Activated CD8-positive, alpha-beta T cell treated with anti-CD3 and anti-CD28 coated beads for 36 hours (primary cell): ENCODE measurements around the gene OSMR. TPM values are rescaled to one million over a fixed set of nuclear protein-coding genes. Genes with fewer than 3 reads are reported as not detected.
A peak's percentile ranks its signal among the peaks of the same experiment; 100 is the strongest.

Experiments
- ATAC-seq: fragments of 200-7000 bp; cut with Tn5 transposase; one replicate; pipeline ENCODE4 v1.10.0; 2021; ENCODE audit warnings: mild to moderate bottlenecking, moderate library complexity
- CTCF ChIA-PET: fragments of 350-600 bp; sonication (Branson Sonifier 250); formaldehyde crosslinking; loops from one replicate; lab custom pipeline; 2021; ENCODE audit warnings: antibody characterized with exemption; lab: Charles Lee
- POLR2A ChIA-PET: fragments of 350-600 bp; sonication (Branson Sonifier 250); formaldehyde crosslinking; loops from one replicate; lab custom pipeline; 2021; ENCODE audit warnings: antibody characterized with exemption; lab: Charles Lee
- DNase-seq: peaks from one replicate; pipeline ENCODE4 v3.0.0-alpha.2; 2020
- H3K27ac Mint-ChIP-seq: one replicate; pipeline ENCODE4 v1.8.0; 2021; ENCODE audit warnings: mild to moderate bottlenecking, mixed read lengths
- H3K27me3 Mint-ChIP-seq: one replicate; pipeline ENCODE4 v1.8.0; 2021; ENCODE audit warnings: mixed read lengths
- H3K36me3 Mint-ChIP-seq: one replicate; pipeline ENCODE4 v1.8.0; 2021; ENCODE audit warnings: low read depth, mixed read lengths
- H3K4me1 Mint-ChIP-seq: one replicate; pipeline ENCODE4 v1.8.0; 2021; ENCODE audit warnings: low read depth, mixed read lengths
- H3K4me3 Mint-ChIP-seq: one replicate; pipeline ENCODE4 v1.8.0; 2021; ENCODE audit warnings: mild to moderate bottlenecking, moderate library complexity, mixed read lengths
- H3K9me3 Mint-ChIP-seq: one replicate; pipeline ENCODE4 v1.8.0; 2021; ENCODE audit warnings: mixed read lengths
- intact Hi-C: fragments of 100-400 bp; cut with micrococcal nuclease; formaldehyde crosslinking; loops from one replicate; pipeline ENCODE4 v1.10.0; 2022
- total RNA-seq, 2 experiments: library from RNA; stranded (reverse); gene quantifications; one replicate each; pipeline ENCODE4 v1.2.3, GENCODE V29; 2021
- TF ChIP-seq, protein P1 (sequence below): fragments of 200-600 bp; IDR thresholded peaks from one replicate; pipeline ENCODE4 v1.8.0; 2022; ENCODE audit warnings: antibody characterized with exemption, mild to moderate bottlenecking

OSMR gene
- total RNA-seq, 2 experiments from 2014 or later = not detected

GRCh38 chr5:38835887-38836286 is 9.9 kb upstream of the OSMR start:
- Mint-ChIP-seq H3K4me3 (no peak overlapping the region), H3K27me3 (peaks cover 12% of the 10 kb centered on the region), H3K4me1 (no peaks in the 10 kb centered on the region), H3K36me3 (no peaks in the 10 kb centered on the region), H3K27ac (no peak overlapping the region), H3K9me3 (no peaks in the 10 kb centered on the region)
- POLR2A ChIA-PET = no interaction called here
- CTCF ChIA-PET = no interaction called here
- TF ChIP-seq, protein P1, sequence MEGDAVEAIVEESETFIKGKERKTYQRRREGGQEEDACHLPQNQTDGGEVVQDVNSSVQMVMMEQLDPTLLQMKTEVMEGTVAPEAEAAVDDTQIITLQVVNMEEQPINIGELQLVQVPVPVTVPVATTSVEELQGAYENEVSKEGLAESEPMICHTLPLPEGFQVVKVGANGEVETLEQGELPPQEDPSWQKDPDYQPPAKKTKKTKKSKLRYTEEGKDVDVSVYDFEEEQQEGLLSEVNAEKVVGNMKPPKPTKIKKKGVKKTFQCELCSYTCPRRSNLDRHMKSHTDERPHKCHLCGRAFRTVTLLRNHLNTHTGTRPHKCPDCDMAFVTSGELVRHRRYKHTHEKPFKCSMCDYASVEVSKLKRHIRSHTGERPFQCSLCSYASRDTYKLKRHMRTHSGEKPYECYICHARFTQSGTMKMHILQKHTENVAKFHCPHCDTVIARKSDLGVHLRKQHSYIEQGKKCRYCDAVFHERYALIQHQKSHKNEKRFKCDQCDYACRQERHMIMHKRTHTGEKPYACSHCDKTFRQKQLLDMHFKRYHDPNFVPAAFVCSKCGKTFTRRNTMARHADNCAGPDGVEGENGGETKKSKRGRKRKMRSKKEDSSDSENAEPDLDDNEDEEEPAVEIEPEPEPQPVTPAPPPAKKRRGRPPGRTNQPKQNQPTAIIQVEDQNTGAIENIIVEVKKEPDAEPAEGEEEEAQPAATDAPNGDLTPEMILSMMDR = no peak
- intact Hi-C loops = no loop called here
- no peak for DNase-seq
- ATAC-seq = no peak

- Mint-ChIP-seq H3K36me3 (no peaks in the 10 kb centered on the region), H3K4me1 (no peaks in the 10 kb centered on the region), H3K27ac (no peak overlapping the region), H3K9me3 (no peaks in the 10 kb centered on the region), H3K27me3 (peaks cover 16% of the 10 kb centered on the region), H3K4me3 (no peak overlapping the region)
- DNase-seq (no peak), ATAC-seq (no peak)
- ChIA-PET CTCF (interaction anchor here (1.2 kb wide), 3 partner anchors 27 to 244 kb away, joined by 3 to 4 read pairs (median 3); no protein-coding TSS in a partner anchor), POLR2A (no interaction called here)
- intact Hi-C loops = no loop called here
- TF ChIP-seq, protein P1 = no peak
Observed at GRCh38 chr5:38837416-38837815, 8.4 kb upstream of the OSMR start.

GRCh38 chr5:38837932-38838331 is 7.9 kb upstream of the OSMR start:
- POLR2A ChIA-PET = no interaction called here
- Mint-ChIP-seq H3K4me1 (no peaks in the 10 kb centered on the region), H3K4me3 (no peak overlapping the region), H3K27ac (no peak overlapping the region), H3K27me3 (peaks cover 21% of the 10 kb centered on the region), H3K36me3 (no peaks in the 10 kb centered on the region), H3K9me3 (no peaks in the 10 kb centered on the region)
- CTCF ChIA-PET = interaction anchor here (1.2 kb wide), 3 partner anchors 28 to 243 kb away, joined by 3 to 4 read pairs (median 3); no protein-coding TSS in a partner anchor
- ATAC-seq = no peak
- intact Hi-C loops = no loop called here
- no peak for DNase-seq
- TF ChIP-seq, protein P1 = no peak

DNA sequence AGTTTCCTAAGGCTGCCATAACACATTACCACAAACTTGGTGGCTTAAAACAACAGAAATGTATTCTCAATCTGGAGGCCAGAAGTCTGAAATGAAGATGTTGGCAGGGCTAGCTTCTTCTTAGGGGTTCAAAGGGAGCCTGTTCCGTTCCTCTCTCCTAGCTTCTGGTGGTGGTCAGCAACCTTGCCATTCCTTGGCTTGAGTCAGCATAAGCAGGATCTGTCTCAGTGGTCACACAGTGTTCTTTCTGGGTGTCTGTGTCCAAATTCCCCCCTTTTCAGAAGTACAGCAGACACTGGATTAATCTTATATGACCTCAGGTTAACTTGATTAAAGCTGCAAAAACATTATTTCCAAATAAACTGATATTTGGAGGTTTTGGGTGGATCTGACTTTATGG is 2.1 kb upstream of the OSMR start:
- POLR2A ChIA-PET = no interaction called here
- CTCF ChIA-PET = no interaction called here
- H3K27me3 Mint-ChIP-seq = peaks cover 52% of the 10 kb centered on the region

DNA sequence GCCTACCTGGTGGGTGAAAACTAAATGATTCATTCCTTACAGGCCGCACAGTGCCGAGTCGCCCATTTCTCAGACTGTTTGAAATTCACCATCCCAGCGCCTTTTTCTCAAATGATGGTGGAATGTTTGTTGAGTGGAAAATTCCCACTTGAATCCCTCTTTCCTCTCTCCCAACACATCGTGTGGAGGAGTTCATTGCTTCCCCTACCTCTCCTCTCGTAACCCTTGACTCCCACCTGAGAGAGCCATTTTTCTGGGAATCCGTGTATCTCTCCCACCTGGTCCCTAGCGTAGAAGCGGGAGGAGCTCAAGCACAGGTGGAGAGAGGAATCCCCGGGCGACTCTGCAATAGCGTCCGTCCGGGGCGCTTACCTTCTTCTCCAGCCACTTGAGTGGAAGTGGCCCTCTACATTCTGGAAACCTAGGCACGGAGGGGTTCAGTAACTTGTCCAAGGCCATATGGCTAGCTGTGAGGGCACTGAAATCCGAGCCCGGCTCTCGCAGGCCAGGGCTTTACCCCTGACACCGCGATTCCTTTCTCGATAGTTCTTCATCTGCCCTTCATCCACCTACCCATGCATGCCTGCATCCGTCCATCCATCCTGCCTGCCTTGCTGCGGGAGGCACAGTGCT is 683 bp downstream of the OSMR start:
- H3K27me3 Mint-ChIP-seq = peaks cover 54% of the 10 kb centered on the region
- H3K36me3 Mint-ChIP-seq = no peaks in the 10 kb centered on the region
- intact Hi-C loops = no loop called here
- ChIA-PET POLR2A (interaction anchor here (0.6 kb wide), 1 partner anchor 154 kb away, joined by 3 read pairs; no protein-coding TSS in a partner anchor), CTCF (interaction anchor here (1.4 kb wide), 2 partner anchors 15 to 37 kb away, joined by 3 read pairs; no protein-coding TSS in a partner anchor)
- H3K4me1 Mint-ChIP-seq = peaks cover 7% of the 10 kb centered on the region
- H3K9me3 Mint-ChIP-seq = peaks cover 3% of the 10 kb centered on the region
- TF ChIP-seq, protein P1 = no peak
- DNase-seq (no peak), ATAC-seq (no peak)
- H3K27ac Mint-ChIP-seq = no peak overlapping the region
- peak overlapping the region; percentile 48 for H3K4me3 Mint-ChIP-seq

More for the DNA sequence above, 2.1 kb upstream of the OSMR start:
- DNase-seq (no peak), ATAC-seq (no peak)
- H3K4me3 Mint-ChIP-seq = no peak overlapping the region
- no peaks in the 10 kb centered on the region for H3K36me3 Mint-ChIP-seq
- H3K4me1 Mint-ChIP-seq = peaks cover 7% of the 10 kb centered on the region
- intact Hi-C loops = no loop called here
- no peaks in the 10 kb centered on the region for H3K9me3 Mint-ChIP-seq
- TF ChIP-seq, protein P1 = no peak
- no peak overlapping the region for H3K27ac Mint-ChIP-seq
